Measurements from ENCODE around the gene APBA2. TPM values are rescaled to one million over a fixed set of nuclear protein-coding genes. Genes with fewer than 3 reads are reported as not detected.

Gene APBA2
- total and polyA plus RNA-seq, 10 of the 15 experiments (the other 5 are each of a cell fraction or from before 2014, with no cell fraction given) = 0.06 to 0.26 (median 0.07) TPM; not detected in 7

DNA sequence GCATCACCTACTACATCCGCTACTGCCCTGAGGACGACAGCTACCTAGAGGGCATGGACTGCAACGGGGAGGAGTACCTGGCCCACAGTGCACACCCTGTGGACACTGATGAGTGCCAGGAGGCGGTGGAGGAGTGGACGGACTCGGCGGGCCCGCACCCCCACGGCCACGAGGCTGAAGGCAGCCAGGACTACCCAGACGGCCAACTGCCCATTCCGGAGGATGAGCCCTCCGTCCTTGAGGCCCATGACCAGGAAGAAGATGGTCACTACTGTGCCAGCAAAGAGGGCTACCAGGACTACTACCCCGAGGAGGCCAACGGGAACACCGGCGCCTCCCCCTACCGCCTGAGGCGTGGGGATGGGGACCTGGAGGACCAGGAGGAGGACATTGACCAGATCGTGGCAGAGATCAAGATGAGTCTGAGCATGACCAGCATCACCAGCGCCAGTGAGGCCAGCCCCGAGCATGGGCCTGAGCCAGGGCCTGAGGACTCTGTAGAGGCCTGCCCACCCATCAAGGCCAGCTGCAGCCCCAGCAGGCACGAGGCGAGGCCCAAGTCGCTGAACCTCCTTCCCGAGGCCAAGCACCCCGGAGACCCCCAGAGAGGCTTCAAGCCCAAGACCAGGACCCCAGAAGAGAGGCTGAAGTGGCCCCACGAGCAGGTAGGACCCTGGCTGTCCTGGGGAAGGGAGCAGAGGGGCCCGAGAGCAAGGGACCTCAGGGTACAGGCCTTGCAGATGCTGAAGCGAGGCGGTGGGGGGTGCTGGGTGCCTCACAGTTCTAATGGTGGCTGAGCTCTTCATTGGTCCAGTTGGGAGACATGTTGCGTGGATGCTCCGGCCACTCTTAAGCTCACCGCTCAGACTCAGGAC lies 168.6 kb downstream of the APBA2 start:
- no peaks in the 10 kb centered on the region for H3K4me1 ChIP-seq (ENCODE audit: control insufficient read depth, insufficient read depth, low read length)
- WGBS (ENCODE audit: insufficient coverage, insufficient replicate concordance, low lambda C conversion rate, missing lambda C conversion rate) = 48% methylated on average over 28 of the region's 34 CpGs
- RAD21 ChIA-PET (ENCODE audit: unreplicated experiment) = no interaction called here
- no peak for FAIRE-seq
- POLR2A ChIA-PET = no interaction called here
- in situ Hi-C loops (cut with MboI) = no loop called here
- H3K4me2 ChIP-seq (ENCODE audit: control insufficient read depth, insufficient read depth) = no peak overlapping the region
- H4K20me1 ChIP-seq (ENCODE audit: control insufficient read depth, insufficient read depth) = no peaks in the 10 kb centered on the region
- intact Hi-C loops (cut with micrococcal nuclease; ENCODE audit: unreplicated experiment) = no loop called here
- ATAC-seq = no peak
- H3K79me2 ChIP-seq (ENCODE audit: control insufficient read depth, insufficient read depth, low read length) = no peaks in the 10 kb centered on the region
- no peak overlapping the region for H3K9ac ChIP-seq (ENCODE audit: control insufficient read depth, insufficient read depth, low read length)
- SMC1A ChIA-PET (ENCODE audit: uncharacterized antibody, unreplicated experiment) = no interaction called here
- no TSS peak for BruUV-seq (replicated peaks)
- no peak overlapping the region for H3K27ac ChIP-seq (ENCODE audit: control insufficient read depth, insufficient read depth)
- no peaks in the 10 kb centered on the region for H3K27me3 ChIP-seq (replicated peaks in 1 of 2; ENCODE audit: control insufficient read depth in 2 of 2, insufficient read depth in 2 of 2, low read length in 1 of 2)
- no peak for DNase-seq (ENCODE audit: low read depth, low spot score)
- CTCF ChIA-PET = no interaction called here
- no peaks in the 10 kb centered on the region for H3K36me3 ChIP-seq (ENCODE audit: control insufficient read depth in 2 of 2, insufficient read depth in 2 of 2, low read length in 1 of 2)
- TF ChIP-seq TCF12 (IDR thresholded peaks at IDR 0.05; ENCODE audit: low read depth, low read length) (no peak), CTCF (IDR thresholded peaks at IDR 0.05 in 2 of 3, conservative IDR thresholded peaks at IDR 0.05 in 1 of 3; ENCODE audit: control insufficient read depth in 2 of 3, extremely low read depth in 1 of 3, insufficient read depth in 1 of 3, low read depth in 3 of 3, low read length in 3 of 3) (no peak), DPF2 (IDR thresholded peaks at IDR 0.05) (no peak), FOXM1 (IDR thresholded peaks at IDR 0.05; ENCODE audit: low read depth, low read length) (no peak), ESRRA (IDR thresholded peaks at IDR 0.05; ENCODE audit: low read length) (no peak), SREBF2 (IDR thresholded peaks at IDR 0.05; ENCODE audit: low read length) (no peak), RUNX3 (IDR thresholded peaks at IDR 0.05; ENCODE audit: low read length) (no peak), MXI1 (IDR thresholded peaks at IDR 0.05; ENCODE audit: low read depth, low read length) (no peak), ZNF687 (IDR thresholded peaks at IDR 0.05) (no peak), SMC3 (IDR thresholded peaks at IDR 0.05; ENCODE audit: borderline replicate concordance, low read length) (no peak), RAD51 (IDR thresholded peaks at IDR 0.05) (no peak), LARP7 (IDR thresholded peaks at IDR 0.05) (no peak), SRF (IDR thresholded peaks at IDR 0.05; ENCODE audit: low read depth in 2 of 2, low read length in 2 of 2) (no peak), SP1 (IDR thresholded peaks at IDR 0.05; ENCODE audit: low read depth, low read length) (no peak)
- TF ChIP-seq, protein P1, sequence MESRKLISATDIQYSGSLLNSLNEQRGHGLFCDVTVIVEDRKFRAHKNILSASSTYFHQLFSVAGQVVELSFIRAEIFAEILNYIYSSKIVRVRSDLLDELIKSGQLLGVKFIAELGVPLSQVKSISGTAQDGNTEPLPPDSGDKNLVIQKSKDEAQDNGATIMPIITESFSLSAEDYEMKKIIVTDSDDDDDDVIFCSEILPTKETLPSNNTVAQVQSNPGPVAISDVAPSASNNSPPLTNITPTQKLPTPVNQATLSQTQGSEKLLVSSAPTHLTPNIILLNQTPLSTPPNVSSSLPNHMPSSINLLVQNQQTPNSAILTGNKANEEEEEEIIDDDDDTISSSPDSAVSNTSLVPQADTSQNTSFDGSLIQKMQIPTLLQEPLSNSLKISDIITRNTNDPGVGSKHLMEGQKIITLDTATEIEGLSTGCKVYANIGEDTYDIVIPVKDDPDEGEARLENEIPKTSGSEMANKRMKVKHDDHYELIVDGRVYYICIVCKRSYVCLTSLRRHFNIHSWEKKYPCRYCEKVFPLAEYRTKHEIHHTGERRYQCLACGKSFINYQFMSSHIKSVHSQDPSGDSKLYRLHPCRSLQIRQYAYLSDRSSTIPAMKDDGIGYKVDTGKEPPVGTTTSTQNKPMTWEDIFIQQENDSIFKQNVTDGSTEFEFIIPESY (IDR thresholded peaks at IDR 0.05) = no peak
- H3K4me3 ChIP-seq = no peak overlapping the region
- no peaks in the 10 kb centered on the region for H3K9me3 ChIP-seq (replicated peaks; ENCODE audit: control insufficient read depth, insufficient read depth, low read length)
- H2AFZ ChIP-seq (ENCODE audit: control insufficient read depth, low read depth, low read length) = no peak overlapping the region
